ENCODE data around the gene RAB18. TPM values are rescaled to one million over a fixed set of nuclear protein-coding genes. Genes with fewer than 3 reads are reported as not detected.
A peak's percentile ranks its signal among the peaks of the same experiment; 100 is the strongest.
"Not testable (repeated sequence)": the region's sequence is repeated elsewhere in the genome, so short reads cannot be mapped to it uniquely, and the experiment has no call there.

RAB18 gene
- total RNA-seq (2014; rRNA removed; shearing (Covaris generic)), result 79.9 and 80.2 TPM in 2 replicates

GRCh38 chr10:27504007-27504807 lies at the start of gene RAB18:
Gene RAB18, plus strand, starts transcription at chr10:27504304. Its CDS starts 66 bp downstream, at chr10:27504370.
- peak; percentile 96 for DNase-seq (ENCODE audit: low spot score)

DNA sequence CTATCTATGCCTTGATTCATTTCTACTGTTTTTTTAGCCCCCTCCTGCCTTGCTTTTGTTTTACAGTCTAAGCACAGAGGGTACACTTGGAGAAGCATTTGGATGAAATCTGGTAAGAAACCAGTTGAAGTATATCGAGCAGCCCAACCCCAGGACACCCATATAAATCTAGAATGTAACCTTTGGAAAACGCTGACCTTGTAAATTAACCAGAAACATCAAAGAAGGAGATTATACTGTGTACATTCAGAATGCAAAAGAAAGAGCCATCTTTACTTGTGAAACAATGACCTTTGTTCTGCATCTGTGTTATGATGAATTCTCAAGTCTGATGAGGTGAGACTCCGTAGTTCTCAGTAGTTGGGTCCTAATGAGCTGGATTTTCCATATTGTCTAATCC lies 49.3 kb upstream of the RAB18 start:
- no peak for DNase-seq (ENCODE audit: low spot score)

DNA sequence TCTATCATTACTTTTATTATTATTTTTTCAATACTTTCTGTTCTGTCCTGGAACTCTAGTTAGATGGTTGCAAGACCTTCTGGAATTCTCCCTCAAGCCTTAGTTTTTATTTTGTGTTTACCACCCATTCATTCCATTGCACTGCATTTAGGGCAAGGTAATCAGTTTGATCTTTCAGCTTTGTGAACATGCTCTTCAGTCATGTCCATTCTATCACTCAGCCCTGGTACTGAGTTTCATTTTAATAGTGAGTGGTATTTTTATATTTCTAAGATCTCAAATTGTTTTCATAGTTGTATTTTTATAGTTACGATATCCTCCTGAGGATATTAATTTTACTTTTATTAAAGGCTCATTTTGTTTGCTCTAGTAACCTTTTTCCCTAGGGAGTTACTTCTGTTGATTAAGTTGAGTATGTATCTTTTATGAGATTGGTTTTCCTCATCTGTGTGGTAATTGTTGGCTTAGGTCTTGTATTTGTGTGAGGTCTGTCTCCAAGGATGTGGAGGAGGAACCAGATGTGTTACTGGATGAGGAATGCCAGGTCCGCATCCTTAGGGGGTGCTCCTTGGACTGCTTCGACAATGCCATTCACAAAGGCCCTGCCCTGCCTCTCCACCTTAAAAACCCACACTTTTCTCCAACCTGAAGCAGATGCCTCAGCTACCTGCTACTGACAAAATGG lies 46.7 kb upstream of the RAB18 start:
- no peak for DNase-seq (ENCODE audit: low spot score)

DNA sequence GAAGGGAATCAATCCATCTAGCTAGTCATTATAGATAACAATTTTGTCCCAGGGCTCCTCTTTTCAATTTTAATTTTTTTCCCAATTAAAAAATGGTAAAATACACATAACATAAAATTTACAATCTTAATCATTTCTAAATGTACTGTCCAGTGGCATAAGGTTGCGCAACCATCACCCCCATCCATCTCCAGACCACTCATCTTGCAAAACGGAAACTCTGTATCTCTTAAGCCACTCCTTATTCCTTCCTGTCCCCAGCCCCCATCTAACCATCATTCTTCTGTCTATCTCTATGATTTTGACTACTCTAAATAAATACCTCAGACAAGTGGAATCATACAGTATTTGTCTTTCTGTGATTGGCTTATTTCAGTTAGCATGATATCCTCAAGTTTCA lies 46.1 kb upstream of the RAB18 start:
- no peak for DNase-seq (ENCODE audit: low spot score)

DNA sequence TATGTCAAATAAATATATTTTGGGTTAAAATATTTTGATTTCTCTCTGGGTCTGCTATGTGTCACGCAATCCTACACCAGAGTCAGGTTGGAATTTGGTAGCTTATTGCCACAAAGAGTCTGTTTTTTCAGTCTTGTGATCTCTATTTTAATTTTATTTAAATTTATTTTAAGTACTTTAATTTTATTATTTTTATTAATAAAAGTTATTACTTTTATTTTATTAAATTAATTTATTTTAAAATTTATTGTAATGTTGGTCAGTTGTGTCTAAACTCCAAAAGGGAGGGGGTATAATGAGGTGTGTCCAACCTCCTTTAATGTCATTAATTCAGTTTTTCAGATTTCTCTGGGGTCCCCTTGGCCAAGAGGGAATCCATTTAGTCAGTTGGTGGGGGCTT lies 42.8 kb upstream of the RAB18 start:
- no peak for DNase-seq (ENCODE audit: low spot score)

DNA sequence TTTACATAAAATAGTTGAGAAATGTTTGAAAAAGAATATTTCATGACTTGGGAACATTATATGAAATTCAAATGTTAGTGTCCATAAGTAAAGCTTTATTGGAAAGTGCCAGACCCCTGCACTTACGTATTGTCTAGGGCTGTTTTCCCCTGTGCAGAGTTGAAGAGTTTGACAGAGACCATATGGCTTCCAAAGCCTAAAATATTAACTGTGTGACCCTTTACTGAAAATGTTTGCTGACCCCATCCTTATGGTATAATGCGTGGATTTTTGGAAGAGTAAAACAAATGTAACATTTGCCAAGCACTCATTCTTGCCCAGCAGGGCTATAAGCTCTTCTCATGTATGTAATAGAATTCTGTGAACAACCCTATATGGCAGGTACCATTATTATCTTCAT lies 40.1 kb upstream of the RAB18 start:
- DNase-seq (ENCODE audit: low spot score), result no peak

GRCh38 chr10:27464993-27465392 lies 39.1 kb upstream of the RAB18 start:
- DNase-seq (ENCODE audit: low spot score), result no peak

DNA sequence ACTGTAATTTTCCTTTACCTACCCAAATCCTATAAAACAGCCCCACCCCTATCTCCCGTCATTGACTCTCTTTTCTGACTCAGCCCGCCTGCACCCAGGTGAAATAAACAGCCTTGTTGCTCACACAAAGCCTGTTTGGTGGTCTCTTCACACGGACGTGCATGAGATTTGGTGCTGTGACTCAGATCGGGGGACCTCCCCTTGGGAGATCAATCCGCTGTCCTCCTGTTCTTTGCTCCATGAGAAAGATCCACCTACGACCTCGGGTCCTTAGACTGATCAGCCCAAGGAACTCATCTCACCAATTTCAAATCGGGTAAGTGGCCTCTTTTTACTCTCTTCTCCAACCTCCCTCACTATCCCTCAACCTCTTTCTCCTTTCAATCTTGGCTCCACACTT lies 38.5 kb upstream of the RAB18 start:
- not testable (repeated sequence) for DNase-seq (ENCODE audit: low spot score)

DNA sequence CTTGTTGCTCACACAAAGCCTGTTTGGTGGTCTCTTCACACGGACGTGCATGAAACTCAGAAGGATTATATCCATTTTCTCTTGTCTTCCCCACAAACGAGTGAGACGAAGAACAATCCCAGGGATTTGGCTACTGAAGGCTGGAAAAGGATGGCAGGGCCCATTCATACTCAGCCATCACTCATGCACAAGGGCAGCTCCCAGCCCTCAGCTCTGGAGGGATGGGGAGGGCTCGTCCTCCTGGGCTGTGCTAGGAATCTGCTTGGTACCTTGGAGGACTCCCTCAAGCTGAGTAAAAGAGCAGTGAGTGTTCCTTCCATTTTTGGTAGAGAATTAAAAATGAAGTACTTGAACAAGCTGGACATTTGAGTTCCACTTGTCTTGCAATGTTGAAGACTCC lies 33.2 kb upstream of the RAB18 start:
- no peak for DNase-seq (ENCODE audit: low spot score)

DNA sequence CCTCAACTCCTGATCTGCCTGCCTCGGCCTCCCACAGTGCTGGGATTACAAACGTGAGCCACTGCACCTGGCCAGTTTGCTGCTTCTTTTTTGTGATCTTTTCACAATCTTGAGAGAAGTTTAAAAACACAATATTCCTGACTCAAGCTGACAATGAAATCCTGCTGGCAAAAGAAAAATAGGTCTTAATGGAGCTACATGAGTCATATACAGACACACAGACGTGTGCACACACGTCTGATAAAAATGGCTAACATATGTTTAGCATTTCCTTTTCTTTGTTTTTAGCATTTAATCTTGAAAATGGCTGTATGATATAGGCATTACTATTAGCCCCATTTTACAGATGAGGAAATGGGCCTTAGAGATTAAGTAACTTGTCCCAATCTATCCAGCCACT lies 29.4 kb upstream of the RAB18 start:
- no peak for DNase-seq (ENCODE audit: low spot score)

DNA sequence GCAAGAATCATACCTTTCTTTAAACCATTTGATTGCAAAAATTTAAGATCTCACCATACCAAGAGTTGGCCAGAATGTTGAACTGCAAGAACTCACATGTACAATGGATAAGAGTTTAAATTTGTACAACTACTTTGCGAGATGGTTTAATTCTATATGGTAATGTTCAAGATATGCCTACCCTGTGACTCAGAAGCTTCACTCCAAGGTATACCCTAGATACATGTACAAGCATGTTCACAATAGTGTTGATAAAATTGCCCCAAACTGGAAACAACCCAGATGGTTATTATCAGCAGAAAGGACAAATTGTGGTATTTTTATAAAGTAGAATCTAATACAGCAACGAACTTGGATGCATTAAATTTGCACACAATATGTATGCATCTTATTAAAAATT lies 25.1 kb upstream of the RAB18 start:
- DNase-seq (ENCODE audit: low spot score), result no peak

- DNase-seq (ENCODE audit: low spot score), result no peak
Measured at GRCh38 chr10:27481486-27481885, 22.6 kb upstream of the RAB18 start.

DNA sequence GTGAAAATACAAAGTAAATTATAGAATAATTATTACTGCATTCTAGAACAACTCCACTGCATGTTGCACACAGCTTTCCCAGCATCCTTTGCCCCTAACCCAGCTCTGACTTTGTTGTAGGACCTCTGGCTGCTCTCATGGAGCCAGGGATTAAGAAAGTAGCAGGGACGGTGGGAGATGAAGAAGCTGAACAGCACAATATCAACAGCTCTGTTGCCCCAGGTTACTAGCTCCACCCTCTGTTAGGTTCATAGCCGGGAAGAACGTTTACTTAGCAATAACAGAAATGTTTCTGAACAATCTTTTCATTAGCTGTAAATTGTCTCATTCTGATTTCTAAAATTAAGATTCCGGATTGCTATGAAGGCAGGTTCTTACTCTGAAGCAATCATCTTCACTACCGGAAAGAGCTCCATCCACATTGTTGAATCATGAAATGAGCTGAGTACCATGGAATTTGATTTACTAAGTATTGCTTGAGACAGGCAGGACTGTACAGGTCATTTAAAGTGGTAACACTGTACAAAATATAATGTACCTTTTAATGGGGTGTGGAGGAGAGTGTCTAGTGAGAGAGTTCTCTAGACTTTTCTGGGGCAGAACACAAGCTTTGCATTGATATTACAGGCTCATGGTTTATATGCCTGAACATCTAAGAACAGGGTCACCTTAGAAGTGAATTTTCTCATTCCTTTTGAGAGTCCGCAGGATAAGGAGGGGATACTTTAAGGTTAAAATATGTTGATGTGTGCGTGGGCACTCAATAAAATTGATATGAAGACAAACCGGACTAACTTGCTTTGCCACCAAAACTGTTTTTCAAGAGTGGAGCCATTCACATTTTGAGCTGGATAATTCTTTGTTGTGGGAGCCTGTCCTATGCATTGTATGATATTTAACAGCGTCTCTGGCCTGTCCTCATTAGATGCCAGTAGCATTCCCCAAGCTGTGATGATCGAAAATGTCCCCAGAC lies 20.8 kb upstream of the RAB18 start:
- DNase-seq (ENCODE audit: low spot score), result no peak

DNA sequence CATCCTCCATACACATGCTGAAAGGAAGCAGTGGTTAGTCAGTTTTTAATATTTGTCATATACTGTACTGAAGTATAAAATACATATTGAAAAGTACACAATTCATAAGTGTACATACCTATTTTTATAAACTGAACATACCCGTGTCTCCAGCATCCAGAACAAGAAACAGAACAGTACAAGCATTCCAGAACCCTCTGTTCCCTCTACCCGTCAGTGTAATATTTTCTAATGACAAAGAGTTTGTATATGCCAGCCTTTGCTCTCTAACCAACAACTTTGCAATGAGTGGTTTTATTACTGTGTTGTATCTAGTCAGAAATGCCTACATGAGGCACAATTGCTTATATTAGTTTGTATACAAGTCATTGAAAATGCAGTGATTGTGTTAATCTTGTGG lies 18.7 kb upstream of the RAB18 start:
- no peak for DNase-seq (ENCODE audit: low spot score)

DNA sequence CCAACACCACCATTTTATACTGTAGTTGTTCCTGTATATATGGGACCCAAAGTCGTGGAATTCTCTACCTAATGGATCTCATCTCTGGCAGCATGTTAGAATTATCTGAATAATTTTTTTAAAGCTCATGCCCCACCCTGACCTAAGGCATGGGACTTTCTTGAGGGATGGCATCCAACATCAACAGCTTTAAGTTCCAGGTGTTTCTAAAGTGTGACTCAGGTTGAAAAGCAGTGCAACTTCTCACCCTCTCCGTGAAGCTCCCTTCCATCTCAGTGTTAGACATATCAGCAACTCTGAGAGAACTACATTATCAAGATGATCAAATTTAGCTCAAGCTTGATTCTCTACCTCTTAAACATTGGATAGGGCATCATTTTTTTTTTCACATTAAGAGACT lies 18.1 kb upstream of the RAB18 start:
- no peak for DNase-seq (ENCODE audit: low spot score)

DNA sequence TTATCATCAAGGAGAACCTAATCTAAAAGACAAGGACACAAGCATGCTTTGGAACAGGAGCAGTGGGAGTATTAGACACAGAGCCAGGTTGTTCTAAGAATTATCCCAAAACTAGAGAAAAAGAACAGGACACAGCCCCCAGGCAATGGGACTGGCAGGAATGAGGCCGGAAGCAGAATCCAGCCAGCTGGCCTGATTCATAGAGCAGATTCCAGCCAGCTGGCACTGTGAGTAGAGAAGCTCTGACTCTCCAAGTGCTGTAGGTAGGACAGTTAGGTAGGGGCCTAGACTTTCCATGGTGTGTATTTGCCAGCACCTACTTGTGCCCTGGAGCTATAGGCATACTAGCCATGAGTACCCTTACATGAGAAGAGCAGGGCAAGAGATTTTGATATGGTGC lies 13.3 kb upstream of the RAB18 start:
- no peak for DNase-seq (ENCODE audit: low spot score)

DNA sequence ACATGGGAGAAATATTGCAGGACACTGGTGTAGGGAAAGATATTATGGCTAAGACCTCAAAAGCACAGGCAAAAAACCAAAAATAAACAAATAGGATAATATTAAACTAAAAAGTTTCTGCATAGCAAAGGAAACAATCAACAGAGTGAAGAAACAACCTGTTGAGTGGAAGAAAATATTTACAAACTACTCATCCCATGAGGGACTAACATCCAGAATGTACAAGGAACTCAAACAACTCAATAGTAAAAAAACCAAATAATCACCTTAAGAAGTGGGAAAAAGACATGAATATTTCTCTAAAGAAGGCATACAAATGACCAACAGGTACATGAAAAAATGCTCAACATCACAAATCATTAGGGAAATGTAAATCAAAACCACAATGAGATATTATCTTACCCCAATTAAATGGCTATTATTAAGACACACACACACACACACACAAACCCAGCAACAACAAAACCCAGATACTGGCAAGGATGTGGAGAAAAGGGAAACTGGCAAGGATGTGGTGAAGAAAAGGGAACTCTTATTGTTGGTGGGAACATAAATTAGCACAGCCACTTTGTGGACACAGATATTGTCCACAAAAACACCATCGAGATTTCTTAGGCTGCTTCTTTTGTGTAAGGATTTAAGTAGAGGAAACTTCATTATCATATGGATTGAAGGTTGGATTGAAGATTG lies 9.8 kb upstream of the RAB18 start:
- no peak for DNase-seq (ENCODE audit: low spot score)

DNA sequence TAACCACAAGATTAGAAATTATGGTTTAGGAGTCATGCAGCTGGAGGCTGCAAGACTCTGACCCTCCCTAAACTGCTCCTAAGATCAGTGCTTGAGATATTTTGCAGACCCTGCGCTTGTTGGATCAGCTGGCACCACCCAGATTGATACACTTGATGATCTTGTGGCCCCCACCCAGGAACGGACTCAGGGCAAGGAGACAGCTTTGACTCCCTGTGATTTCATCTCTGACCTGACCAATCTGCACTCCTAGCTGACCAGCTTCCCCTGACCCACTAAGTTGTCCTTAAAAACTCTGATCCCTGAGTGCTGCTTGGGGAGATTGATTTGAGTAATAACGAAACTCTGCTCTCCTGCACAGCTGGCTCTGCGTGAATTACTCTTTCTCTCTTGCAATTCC lies 8.0 kb upstream of the RAB18 start:
- no peak for DNase-seq (ENCODE audit: low spot score)

DNA sequence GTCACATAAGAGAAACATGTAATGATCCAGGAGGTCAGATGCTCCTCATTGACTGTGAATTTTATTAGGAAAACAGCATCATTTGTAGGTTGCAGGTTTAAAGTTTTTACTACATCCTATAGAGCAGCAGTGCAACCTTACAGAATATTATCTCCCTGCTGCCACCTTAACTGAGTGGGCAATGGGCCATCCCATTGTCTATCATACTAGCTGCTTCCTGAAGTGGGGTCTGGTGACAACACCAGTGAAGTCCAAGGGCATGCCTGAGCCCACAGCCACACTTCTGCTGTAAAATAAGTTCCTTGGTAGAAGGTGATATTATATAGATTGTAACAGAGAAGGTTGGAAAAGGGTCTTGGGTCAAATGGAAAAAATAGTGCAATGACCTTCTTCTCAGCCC lies 4.0 kb upstream of the RAB18 start:
- DNase-seq (ENCODE audit: low spot score), result no peak

DNA sequence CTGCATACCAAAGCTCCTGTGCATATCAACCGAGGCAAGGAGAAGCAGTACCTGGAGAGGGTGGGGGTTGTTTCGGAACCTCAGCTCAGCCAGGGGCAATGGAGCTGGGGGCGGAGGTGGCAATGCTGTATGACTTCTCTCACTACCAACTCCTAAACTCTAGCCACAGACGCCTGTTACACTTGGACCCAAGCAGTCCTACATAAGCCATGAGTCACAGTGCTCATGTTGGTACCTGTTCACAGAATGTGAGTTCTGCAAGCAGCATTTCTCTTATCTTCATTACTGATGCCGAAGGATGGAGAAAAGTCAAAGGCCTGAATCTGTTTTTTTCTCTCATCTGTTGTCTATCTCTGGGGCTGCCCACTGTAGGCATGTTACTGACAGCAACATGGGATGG lies 3.2 kb upstream of the RAB18 start:
- no peak for DNase-seq (ENCODE audit: low spot score)

GRCh38 chr10:27503498-27504006 lies 552 bp upstream of the RAB18 start:
- DNase-seq (ENCODE audit: low spot score), result no peak
